PC-3 (cell line): ENCODE measurements around the gene NOX3. TPM values are rescaled to one million over a fixed set of nuclear protein-coding genes. Genes with fewer than 3 reads are reported as not detected.

Experiments used
- ATAC-seq: fragments of 200-7000 bp; cut with Tn5 transposase; 2 replicates; pipeline ENCODE4 v1.9.1; 2020; ENCODE audit warnings: mild to moderate bottlenecking, moderate library complexity
- BruUV-seq: library from RNA; stranded (reverse); fragments of 400-500 nt; replicated peaks from 2 replicates; lab custom pipeline; 2021; lab: Mats Ljungman, UMichigan
- CTCF ChIA-PET: fragments of 300-600 bp; sonication (Branson Sonifier 250); formaldehyde crosslinking; loops from one replicate; lab custom pipeline; 2022; ENCODE audit warnings: antibody characterized with exemption; lab: Charles Lee
- POLR2A ChIA-PET: fragments of 300-600 bp; sonication (Branson Sonifier 250); formaldehyde crosslinking; loops from one replicate; lab custom pipeline; 2022; ENCODE audit warnings: antibody characterized with exemption; ENCODE audit not compliant: unreplicated experiment; lab: Charles Lee
- DNase-seq: peaks from one replicate; pipeline ENCODE4 v3.0.0-alpha.2; 2015
- H2AFZ ChIP-seq: fragments of 300-600 bp; sonication (generic); 2 replicates; pipeline ENCODE4 v1.6.0; 2016; ENCODE audit warnings: antibody characterized with exemption, low read length
- H3F3A ChIP-seq: fragments of 300-600 bp; sonication (generic); one replicate; pipeline ENCODE4 v1.6.0; 2017; ENCODE audit warnings: antibody characterized with exemption, low read length, control low read depth, mild to moderate bottlenecking; ENCODE audit not compliant: unreplicated experiment
- H3K27ac ChIP-seq: fragments of 300-600 bp; sonication (generic); 2 replicates; pipeline ENCODE4 v1.5.1; 2016; ENCODE audit warnings: mild to moderate bottlenecking, low read length
- H3K27me3 ChIP-seq: fragments of 300-600 bp; sonication (generic); 2 replicates; pipeline ENCODE4 v1.6.1; 2016; ENCODE audit warnings: low read length, mixed read lengths
- H3K36me3 ChIP-seq: fragments of 300-600 bp; sonication (generic); 2 replicates; pipeline ENCODE4 v1.6.1; 2016; ENCODE audit warnings: low read depth, mixed run types, low read length, mixed read lengths
- H3K4me1 ChIP-seq: fragments of 300-600 bp; sonication (generic); 2 replicates; pipeline ENCODE4 v1.5.1; 2016; ENCODE audit warnings: low read length; ENCODE audit not compliant: insufficient read depth
- H3K4me2 ChIP-seq: fragments of 300-600 bp; sonication (generic); 2 replicates; pipeline ENCODE4 v1.6.0; 2016; ENCODE audit warnings: low read length
- H3K4me3 ChIP-seq: fragments of 300-600 bp; sonication (generic); 2 replicates; pipeline ENCODE4 v1.5.1; 2016; ENCODE audit warnings: mild to moderate bottlenecking, low read length, mixed read lengths
- H3K79me2 ChIP-seq: fragments of 300-600 bp; sonication (generic); 2 replicates; pipeline ENCODE4 v1.6.1; 2017; ENCODE audit warnings: low read length, mixed read lengths
- H3K9ac ChIP-seq: fragments of 300-600 bp; sonication (generic); 2 replicates; pipeline ENCODE4 v1.6.0; 2016; ENCODE audit warnings: mild to moderate bottlenecking, low read length
- H3K9me2 ChIP-seq: fragments of 300-600 bp; sonication (generic); replicated peaks from 2 replicates; pipeline ENCODE4 v1.6.1; 2016; ENCODE audit warnings: mixed run types, low read length, mixed read lengths
- H3K9me3 ChIP-seq: fragments of 300-600 bp; sonication (generic); 2 replicates; pipeline ENCODE4 v1.6.1; 2016; ENCODE audit warnings: low read length, mixed read lengths
- H4K20me1 ChIP-seq: fragments of 300-600 bp; sonication (generic); 2 replicates; pipeline ENCODE4 v1.6.1; 2016; ENCODE audit warnings: low read length, mixed read lengths
- EZH2 ChIP-seq: fragments of 300-600 bp; sonication (generic); IDR thresholded peaks from one replicate; pipeline ENCODE4 v1.6.1; 2017; ENCODE audit warnings: antibody characterized with exemption, mild to moderate bottlenecking, low read length; ENCODE audit not compliant: unreplicated experiment
- EZH2phosphoT487 ChIP-seq: fragments of 300-600 bp; sonication (generic); IDR thresholded peaks from 2 replicates; pipeline ENCODE4 v1.6.1; 2018; ENCODE audit warnings: mild to moderate bottlenecking, antibody characterized with exemption, low read length, borderline replicate concordance
- intact Hi-C: fragments of 100-400 bp; cut with micrococcal nuclease; formaldehyde crosslinking; loops from 2 replicates; pipeline ENCODE4 v1.9.0; 2023
- total RNA-seq: library from RNA; depleted of rRNA; stranded (reverse); fragments of >200 nt; gene quantifications from 2 replicates; pipeline ENCODE4 v1.2.3, GENCODE V29; 2014
- TF ChIP-seq, protein P1 (sequence below): fragments of 300-600 bp; sonication (generic); conservative IDR thresholded peaks from 2 replicates; pipeline ENCODE4 v1.5.1; 2017; ENCODE audit warnings: antibody characterized with exemption, low read depth, mild to moderate bottlenecking, low read length

The NOX3 gene
- total RNA-seq, 1 experiment from 2014 or later: not detected

GRCh38 chr6:155399062-155399744, 56.4 kb downstream of the NOX3 start:
- H3K9ac ChIP-seq: no peak overlapping the region
- POLR2A ChIA-PET: no interaction called here
- no peaks in the 10 kb centered on the region for H3F3A ChIP-seq
- no peak for DNase-seq
- CTCF ChIA-PET: no interaction called here
- TF ChIP-seq, protein P1, sequence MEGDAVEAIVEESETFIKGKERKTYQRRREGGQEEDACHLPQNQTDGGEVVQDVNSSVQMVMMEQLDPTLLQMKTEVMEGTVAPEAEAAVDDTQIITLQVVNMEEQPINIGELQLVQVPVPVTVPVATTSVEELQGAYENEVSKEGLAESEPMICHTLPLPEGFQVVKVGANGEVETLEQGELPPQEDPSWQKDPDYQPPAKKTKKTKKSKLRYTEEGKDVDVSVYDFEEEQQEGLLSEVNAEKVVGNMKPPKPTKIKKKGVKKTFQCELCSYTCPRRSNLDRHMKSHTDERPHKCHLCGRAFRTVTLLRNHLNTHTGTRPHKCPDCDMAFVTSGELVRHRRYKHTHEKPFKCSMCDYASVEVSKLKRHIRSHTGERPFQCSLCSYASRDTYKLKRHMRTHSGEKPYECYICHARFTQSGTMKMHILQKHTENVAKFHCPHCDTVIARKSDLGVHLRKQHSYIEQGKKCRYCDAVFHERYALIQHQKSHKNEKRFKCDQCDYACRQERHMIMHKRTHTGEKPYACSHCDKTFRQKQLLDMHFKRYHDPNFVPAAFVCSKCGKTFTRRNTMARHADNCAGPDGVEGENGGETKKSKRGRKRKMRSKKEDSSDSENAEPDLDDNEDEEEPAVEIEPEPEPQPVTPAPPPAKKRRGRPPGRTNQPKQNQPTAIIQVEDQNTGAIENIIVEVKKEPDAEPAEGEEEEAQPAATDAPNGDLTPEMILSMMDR: no peak
- no peak for TF ChIP-seq EZH2phosphoT487
- no peak for TF ChIP-seq EZH2
- no peaks in the 10 kb centered on the region for H3K9me3 ChIP-seq
- no peaks in the 10 kb centered on the region for H3K27me3 ChIP-seq
- no TSS peak for BruUV-seq
- no peak overlapping the region for H3K4me3 ChIP-seq
- no peak overlapping the region for H3K27ac ChIP-seq
- H3K4me1 ChIP-seq: no peaks in the 10 kb centered on the region
- H3K4me2 ChIP-seq: no peak overlapping the region
- no peaks in the 10 kb centered on the region for H4K20me1 ChIP-seq
- no peak overlapping the region for H2AFZ ChIP-seq
- H3K9me2 ChIP-seq: no peaks in the 10 kb centered on the region
- ATAC-seq: no peak
- no peaks in the 10 kb centered on the region for H3K79me2 ChIP-seq
- no peaks in the 10 kb centered on the region for H3K36me3 ChIP-seq
- intact Hi-C loops: no loop called here

DNA sequence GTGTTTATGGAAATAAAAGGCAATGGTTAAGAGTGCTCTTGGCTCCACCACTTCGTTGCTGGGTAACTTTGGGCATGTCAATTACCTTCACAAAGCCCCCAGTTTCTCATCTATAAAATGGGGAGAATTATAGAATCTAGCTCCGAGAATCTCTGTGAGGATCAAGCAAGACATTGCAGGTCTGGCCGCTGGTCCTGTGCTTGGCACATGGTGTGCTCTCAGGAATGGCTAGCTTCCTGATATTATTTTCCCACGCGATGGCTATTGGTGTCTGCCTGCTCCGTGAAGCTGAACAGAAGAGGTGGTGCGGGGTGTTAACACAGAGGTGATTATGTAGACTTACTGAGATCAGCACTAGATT, 57.0 kb downstream of the NOX3 start:
- H3K9ac ChIP-seq: no peak overlapping the region
- intact Hi-C loops: no loop called here
- POLR2A ChIA-PET: no interaction called here
- H3K4me2 ChIP-seq: no peak overlapping the region
- H3K79me2 ChIP-seq: no peaks in the 10 kb centered on the region
- BruUV-seq: no TSS peak
- no peaks in the 10 kb centered on the region for H3K9me2 ChIP-seq
- no peaks in the 10 kb centered on the region for H3K9me3 ChIP-seq
- CTCF ChIA-PET: no interaction called here
- no peak overlapping the region for H2AFZ ChIP-seq
- TF ChIP-seq EZH2 (no peak), EZH2phosphoT487 (no peak)
- TF ChIP-seq, protein P1: no peak
- H4K20me1 ChIP-seq: no peaks in the 10 kb centered on the region
- no peaks in the 10 kb centered on the region for H3K4me1 ChIP-seq
- no peaks in the 10 kb centered on the region for H3K27me3 ChIP-seq
- no peak for ATAC-seq
- H3F3A ChIP-seq: no peaks in the 10 kb centered on the region
- no peak for DNase-seq
- no peaks in the 10 kb centered on the region for H3K36me3 ChIP-seq
- no peak overlapping the region for H3K4me3 ChIP-seq
- H3K27ac ChIP-seq: no peak overlapping the region

GRCh38 chr6:155398221-155398620, 57.4 kb downstream of the NOX3 start:
- intact Hi-C loops: no loop called here
- H3F3A ChIP-seq: no peaks in the 10 kb centered on the region
- no peak overlapping the region for H3K4me3 ChIP-seq
- H3K9me3 ChIP-seq: no peaks in the 10 kb centered on the region
- H3K79me2 ChIP-seq: no peaks in the 10 kb centered on the region
- no peak overlapping the region for H3K27ac ChIP-seq
- no peaks in the 10 kb centered on the region for H4K20me1 ChIP-seq
- H3K36me3 ChIP-seq: no peaks in the 10 kb centered on the region
- DNase-seq (no peak), ATAC-seq (no peak)
- H3K9ac ChIP-seq: no peak overlapping the region
- no peak overlapping the region for H2AFZ ChIP-seq
- ChIA-PET CTCF (no interaction called here), POLR2A (no interaction called here)
- no peak overlapping the region for H3K4me2 ChIP-seq
- no peaks in the 10 kb centered on the region for H3K4me1 ChIP-seq
- BruUV-seq: no TSS peak
- TF ChIP-seq EZH2: no peak
- TF ChIP-seq, protein P1: no peak
- TF ChIP-seq EZH2phosphoT487: no peak
- no peaks in the 10 kb centered on the region for H3K9me2 ChIP-seq
- no peaks in the 10 kb centered on the region for H3K27me3 ChIP-seq
